ENCODE measurements around the gene TRIM9.

The TRIM9 gene

DNA sequence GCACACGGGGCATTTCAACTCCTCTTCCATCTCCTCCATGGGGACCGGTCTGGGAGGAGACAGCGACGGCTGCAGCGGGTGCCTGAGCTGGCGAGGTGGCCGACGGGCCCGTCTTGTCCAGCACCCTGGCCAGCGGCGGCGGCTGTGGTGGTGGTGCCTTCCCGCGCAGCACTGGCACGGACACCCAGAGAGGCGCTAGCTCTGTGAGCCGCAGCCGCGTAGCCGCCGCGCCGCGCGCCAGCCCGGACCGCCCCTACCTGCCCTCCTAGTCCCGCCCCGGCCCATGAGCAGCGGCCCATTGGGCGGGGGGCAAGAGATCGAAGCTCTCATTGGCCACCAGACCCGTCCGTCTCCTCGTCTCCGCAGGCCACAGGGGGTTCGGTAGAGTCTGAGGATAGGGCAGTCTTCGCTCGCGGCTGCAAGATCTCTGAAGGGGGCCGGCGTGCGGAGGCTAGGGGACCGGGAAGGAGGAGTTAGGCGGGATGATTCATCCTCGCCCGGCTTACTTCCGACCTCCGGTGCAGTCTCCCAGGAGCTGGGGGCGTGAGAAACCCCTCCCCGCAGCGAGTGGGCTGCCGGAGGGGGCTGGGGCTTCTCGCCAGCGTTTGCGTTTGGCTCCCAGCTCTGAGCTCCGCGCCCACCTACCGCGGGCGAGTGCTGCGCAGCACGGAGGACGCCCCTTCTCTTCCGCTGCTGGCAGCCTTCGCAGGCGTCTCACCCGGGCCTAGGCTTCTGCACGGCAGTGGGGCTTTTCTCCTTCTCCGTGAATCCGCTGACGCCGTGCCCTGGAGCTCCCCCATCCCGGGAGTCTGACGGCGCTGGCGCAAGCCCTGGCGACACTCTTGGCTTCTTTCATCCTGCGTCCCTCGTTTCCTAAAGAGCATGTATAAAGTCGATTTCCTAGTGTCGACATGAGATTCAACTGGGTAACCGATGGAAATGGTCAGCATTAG lies at the start of gene TRIM9:
Gene TRIM9 (minus strand): TSS at position 205 of the 953 bp plus-strand sequence. CDS start 166 bp downstream, at position 39.
- peak; percentile 62 for DNase-seq (ENCODE audit: low read depth)

DNA sequence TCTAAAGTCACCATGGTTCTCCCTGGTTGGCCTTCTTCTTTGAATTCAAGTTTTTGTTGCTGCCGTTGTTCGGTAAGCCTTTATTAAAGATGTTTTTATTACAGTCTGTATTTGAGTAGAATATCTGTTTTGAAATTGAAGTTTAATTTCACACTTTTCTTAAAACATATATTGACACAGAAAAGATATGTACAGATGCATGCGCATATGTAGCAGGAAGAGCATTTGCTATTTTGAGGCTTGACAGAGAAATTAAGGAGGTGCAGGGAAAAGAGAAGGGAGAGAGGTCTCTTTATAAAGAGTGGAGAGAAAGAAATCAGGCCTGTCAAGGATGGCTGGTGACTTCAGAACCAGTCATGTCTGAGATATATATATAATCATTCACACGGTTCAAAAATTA lies 46.0 kb upstream of the TRIM9 start:
- DNase-seq (ENCODE audit: low read depth): no peak

DNA sequence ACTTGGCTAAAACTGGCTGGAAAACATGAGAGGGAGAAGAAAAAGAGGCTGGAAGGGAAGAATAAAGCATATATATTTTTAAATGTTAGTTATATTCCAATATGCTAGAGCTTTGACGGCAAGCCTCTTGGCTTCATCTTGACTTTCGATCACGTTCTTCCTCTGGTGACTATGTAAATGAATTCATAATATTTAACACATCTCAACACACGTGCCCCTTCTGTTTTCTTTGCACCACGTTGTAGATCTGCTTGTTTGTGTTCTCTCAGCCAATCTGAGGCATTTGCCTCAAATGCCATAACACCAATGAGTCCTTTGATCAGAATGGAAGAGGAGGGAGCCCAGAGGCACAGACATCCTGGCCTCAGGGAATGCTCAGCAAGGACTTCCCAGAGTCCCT lies 45.4 kb upstream of the TRIM9 start:
- DNase-seq (ENCODE audit: low read depth): no peak

DNA sequence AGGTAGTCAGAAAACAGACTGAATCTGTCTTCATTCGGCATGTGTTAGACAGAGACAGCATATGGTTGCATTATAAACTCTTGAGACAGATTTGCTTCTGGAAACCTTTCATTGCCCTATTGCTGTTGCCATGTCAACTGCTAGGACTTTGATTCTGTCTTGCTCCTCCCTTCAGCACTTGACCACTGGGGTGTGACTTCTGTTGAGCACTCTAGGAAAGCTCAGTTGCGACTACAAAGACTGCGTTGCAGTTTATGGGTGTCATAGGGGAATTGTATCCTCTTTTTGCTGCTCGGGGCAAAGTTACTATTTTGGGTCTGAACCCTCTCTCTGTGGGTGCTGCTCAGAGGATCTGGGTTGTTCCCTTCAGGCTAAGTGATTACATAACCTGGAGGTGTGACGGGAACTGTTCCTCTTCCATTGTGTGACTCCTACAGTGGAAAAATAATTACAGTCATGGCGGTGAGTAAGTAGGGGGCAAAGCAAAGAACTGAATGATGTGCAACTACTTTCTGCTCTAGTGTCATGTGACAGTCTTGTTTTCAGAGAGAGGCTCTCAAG lies 44.3 kb upstream of the TRIM9 start:
- DNase-seq (ENCODE audit: low read depth): no peak

DNA sequence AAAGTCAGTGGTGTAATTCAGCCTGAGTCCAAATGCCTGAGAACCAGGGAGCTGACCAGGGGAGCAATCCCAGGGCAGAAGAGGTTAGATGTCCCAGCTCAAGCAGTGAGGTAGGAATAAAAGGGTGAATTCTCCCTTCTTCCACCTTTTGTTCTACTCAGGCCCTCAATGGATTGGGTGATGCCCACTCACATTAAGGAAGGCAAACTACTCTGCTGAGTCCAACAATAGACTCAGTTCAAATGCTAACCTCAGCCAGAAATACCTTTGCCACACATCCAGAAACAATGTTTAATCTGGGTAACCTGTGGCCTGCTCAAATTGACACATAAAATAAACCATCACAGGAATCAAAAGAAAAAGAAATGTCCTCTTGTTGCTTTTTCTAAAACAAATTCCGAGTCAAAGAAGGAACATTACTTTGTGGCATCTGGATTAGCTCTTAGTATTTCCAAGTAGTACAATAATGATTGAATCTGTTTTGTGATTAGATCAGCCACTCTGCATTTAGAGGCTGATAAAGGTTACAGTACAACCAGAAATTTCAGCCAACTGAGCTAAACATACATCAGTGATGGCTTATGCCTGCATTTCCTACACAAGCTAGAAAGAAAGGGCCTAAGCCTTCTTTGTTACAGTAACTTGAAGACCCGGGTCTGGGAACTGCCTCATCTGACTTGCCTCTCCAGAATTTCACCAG lies 43.6 kb upstream of the TRIM9 start:
- no peak for DNase-seq (ENCODE audit: low read depth)

DNA sequence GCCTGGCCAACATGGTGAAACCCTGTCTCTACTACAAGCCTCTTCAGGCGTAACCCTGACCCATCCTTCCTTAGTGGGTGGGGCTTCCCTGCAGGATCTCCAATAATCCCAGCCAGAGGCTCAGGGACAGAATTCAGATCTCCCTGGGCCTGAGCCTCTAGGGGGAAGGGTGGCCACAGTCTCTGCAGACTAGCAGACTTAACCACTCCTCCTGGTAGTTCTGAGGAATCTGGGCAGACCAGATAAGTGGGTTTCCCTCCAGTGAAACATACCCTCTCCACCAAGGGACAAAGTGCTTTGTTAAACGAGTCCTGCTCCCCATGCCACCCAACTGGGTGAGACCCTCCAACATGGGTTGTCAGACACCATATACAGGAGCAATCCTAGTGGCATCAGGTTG lies 36.6 kb upstream of the TRIM9 start:
- no peak for DNase-seq (ENCODE audit: low read depth)

DNA sequence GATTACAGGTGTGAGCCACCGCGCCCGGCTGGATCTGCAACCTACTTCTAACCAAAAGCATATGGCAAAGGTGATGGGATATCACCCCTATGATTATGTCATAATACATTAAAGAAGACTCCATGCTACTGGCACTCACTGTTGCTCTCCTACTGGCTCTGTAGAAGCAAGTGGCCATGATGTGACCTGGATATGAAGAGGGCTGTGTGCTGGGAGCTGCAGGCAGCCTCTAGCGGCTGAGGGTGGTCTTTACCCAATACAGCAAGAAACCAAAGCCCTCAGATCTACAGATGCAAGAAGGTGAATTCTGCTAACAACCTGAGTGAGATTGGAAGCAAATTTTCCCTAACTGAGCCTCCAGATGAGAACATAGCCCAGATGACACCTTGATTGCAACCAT lies 34.2 kb upstream of the TRIM9 start:
- DNase-seq (ENCODE audit: low read depth): no peak

DNA sequence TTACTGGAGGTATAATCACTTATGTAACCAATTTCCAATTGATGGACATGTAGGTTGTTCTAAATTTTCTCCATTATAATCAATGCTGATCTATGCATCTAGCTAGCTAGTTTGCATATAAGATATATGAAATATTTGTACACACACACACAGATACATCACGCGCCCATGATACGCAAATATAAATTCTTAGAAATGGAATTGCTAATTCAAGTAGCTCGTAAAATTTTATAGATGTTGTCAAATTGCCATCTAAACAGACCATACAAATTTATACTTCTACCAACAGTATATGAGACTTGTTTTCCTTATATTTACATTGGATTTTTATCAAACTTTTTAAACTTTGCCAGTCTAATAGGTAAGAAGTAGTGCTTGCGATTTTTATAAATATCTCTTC lies 29.1 kb upstream of the TRIM9 start:
- no peak for DNase-seq (ENCODE audit: low read depth)

DNA sequence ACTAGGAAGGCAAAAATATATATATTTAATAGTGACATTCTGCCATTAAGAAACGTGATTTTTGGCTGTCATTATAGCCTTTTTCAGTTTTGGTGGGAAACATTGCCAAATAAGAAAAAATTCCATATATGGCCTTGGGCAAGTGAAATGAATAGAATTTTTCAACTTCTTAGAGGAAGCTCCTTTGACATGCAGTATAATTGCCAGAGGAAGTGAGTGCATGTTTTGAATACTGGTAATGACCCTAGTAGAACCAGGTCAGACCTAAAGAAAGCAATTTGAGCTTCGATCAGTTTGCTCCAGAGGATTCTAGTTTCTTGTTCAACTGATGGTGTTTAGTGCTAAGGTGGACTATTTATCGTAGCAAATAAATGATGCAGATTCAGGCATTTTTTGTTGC lies 26.2 kb upstream of the TRIM9 start:
- DNase-seq (ENCODE audit: low read depth): no peak

DNA sequence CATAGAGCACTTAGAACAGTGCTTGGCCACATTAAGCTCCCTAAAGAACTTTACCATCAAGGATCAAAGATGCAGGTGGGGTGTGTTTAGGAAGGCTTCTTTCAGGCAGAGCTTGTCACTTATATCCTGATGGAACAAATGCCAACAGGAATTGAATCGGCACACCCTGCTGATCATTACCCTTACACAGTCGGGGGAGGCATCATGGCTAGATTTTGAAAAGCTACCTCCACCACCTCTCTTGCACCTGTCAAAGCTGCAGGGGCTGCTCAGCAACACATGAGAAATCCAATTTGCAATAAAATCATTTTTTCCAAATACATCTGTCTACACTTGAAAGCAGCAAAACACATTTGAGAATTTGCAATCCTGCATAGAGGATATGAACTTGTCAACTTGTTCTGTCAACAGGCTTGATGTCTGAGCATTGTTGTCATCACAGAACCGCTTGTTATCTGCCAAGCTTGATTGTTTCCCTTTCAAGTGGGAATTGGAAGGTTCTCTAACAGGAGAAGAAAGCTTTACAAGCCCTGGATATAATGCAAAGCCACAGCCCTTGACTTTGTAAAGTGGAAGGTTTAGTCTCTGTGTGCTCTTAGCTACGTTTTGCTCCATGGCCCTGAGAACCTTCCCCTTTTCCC lies 24.6 kb upstream of the TRIM9 start:
- no peak for DNase-seq (ENCODE audit: low read depth)

DNA sequence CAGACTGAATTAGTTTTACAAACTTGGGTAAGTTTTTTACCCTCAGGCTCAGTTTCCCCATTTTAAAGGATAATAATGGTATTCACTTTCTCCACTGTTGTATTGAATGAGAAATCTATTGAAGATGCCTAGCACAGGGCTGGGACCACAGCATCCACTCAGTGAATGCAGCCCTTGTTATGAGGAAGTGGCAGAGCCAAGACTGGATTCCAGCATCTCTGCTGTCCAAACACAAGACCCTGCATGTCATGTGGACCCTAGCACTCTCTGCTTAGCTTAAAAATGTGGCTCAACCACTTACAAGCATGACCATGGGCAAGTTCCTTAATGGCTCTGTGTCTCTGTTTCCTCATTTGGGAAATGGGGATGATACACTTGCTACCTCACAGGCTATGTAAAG lies 24.1 kb upstream of the TRIM9 start:
- no peak for DNase-seq (ENCODE audit: low read depth)

DNA sequence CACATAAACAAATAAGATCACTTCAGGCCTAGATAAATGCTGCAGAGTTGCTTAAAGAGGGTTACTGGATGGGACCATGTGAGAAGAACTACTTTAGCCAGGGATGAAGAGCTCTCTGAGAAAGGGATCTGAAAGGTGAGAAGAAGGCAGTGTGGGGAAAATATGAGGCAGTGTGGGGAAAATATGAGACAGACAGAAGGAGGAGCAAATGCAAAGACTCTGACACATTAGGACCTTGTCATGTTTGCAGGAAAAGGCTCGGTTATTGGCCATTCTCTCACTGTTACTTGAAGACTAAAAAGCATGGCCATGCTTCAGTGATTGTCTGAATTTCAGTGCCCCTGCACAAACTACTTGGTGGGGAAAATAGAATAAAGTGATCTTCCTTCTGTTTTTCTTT lies 22.7 kb upstream of the TRIM9 start:
- DNase-seq (ENCODE audit: low read depth): no peak

DNA sequence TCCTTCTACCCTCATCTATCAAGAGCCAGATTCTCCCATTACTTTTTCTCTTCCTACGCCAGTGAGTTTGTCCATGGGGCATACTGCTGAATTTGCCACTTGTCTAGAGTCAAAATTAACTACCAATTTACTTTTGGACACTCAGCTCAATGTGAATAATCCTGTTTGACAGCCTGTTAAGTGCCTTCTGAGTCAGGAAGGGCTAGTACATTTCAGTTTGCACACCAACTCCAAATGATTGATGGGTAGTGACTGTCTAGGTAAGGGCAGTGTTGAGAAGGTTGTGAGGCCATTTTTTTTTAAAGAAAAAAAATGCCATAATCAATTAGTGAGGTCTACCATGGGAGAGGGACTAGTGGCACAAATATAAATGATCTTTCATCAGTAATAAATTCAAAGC lies 21.8 kb upstream of the TRIM9 start:
- DNase-seq (ENCODE audit: low read depth): no peak

DNA sequence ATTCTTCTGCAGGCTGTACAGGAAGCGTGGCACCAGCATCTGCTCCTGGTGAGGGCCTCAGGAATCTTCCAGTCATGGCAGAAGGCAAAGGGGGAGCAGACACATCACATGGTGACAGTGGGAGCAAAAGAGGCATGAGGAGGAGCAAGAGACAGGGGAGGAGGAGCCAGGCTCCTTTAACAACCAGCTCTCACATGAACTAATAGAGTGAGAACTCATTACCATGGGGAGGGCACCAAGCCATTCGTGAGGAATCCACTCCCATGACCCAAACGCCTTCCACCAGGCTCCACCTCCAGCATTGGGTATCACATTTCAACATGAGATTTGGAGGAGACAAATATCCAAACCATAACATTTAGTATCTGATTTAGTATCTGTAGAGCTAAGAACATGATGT lies 14.7 kb upstream of the TRIM9 start:
- DNase-seq (ENCODE audit: low read depth): no peak

DNA sequence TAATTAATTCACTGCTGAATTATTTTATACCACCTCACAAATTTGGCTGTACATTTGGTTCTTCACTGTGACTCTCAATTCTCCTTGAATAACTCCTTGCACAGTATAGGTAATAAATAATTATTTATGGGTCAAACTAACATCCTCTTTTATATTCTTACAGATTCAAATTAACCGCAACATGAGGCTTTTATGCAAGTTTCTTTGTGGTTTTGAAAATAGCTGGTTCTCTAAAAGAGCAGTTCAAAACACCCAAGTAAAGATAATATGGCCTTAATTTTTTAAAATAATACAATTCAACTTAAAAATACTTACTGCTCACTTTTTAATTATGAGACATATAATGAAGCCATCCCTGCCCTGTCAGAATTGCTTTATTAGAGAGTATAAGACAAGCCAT lies 12.9 kb upstream of the TRIM9 start:
- DNase-seq (ENCODE audit: low read depth): no peak

DNA sequence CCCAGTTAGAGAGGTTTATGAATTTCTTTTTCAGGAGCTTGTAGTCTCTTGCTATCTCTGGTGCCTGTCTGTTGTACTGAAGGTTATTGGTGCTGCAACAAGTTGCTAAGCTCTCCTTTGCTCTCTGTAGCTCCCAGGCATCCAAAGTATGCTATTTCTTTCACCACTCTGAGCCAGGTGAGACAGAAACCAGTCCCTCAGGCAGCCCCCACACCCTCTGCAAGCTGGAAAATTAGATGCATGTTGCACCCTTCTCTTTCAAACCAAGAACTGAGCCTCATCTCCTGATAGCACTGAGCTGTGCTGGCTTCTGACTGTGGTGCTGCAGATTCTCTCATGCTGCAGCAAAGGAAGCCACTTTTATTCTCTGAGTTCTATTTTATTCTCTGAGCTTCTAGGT lies 9.6 kb upstream of the TRIM9 start:
- DNase-seq (ENCODE audit: low read depth): no peak

DNA sequence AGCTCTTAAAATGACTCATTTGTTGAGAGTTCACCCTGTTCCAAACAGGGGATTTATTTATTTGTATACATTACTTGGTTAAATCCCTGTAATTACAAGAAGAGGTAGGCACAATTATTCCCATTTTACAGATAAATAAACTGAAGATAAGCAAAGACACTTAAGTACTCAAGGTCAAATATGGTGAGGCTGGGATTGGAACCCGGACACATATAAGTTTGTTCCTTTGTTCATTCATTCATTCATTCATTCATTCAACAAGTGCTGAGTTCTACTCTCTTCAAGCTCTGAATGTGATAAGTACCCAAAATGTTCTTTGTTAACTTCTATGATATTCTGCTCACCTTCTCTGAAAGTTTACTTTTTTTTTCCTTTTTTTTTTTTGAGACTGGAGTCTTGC lies 2.4 kb upstream of the TRIM9 start:
- DNase-seq (ENCODE audit: low read depth): no peak

DNA sequence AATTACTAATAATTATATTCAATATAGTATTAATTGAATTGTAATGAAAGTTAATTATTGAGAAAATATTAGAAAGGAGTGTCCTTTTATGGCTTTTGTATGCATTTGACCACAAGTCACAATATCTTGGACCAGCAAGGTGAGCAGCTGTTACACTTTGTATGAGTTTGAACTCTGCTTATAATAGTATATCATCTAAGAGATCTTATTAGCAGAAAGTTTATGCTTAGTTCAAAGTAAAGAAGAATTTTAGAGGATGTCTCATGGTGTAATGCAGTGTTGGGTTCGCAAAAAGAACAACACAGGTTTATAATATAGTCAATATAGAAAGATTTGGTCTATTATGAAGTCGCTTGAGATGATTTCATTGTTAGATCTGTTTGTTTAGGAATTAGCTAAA lies 2.0 kb upstream of the TRIM9 start:
- DNase-seq (ENCODE audit: low read depth): no peak

DNA sequence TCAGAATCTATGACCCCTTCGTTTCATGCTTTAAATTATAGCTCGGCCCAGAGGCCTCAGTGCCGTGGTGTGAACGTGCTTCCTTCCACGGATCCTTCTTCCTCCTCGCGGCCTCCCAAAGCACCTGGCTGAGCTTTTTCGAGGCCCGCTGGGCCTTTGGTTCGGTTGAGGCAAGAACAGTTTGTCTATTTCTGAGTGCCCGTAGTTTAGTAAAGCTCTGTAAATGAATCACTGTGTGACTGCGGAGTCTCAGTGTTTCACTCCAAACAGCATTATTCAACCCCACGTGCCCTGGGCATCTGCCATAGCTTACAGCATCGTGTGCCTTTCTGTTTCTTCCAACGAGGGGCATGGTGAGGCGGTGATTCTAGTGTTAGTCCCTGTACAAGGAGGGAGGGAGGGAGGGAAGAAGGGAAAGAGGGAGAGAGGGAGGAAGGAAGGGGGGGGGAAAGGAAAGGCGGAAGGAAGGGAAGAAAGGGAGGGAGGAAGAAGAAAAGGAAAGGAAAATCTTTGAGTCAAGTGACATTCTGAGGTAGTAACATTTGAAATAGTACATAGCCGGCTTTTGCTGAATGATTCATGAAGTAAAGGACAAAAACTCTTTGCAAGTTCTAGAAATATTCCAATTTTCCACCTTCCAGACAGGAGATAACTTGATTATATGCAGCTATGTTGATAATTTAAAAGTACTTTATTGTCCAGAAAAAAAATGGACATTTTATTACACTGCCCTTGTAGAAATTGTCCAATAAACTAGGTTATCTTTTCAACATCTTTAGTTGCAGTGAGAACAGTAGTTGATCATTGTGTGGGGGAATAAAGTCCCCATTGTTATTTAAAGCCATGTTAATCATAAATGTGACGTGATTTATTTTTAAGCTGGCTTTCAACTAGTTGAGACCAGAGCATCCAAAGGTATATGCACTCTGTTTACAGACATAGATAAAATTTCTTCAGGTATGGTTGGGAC lies 1.2 kb upstream of the TRIM9 start:
- DNase-seq (ENCODE audit: low read depth): no peak

DNA sequence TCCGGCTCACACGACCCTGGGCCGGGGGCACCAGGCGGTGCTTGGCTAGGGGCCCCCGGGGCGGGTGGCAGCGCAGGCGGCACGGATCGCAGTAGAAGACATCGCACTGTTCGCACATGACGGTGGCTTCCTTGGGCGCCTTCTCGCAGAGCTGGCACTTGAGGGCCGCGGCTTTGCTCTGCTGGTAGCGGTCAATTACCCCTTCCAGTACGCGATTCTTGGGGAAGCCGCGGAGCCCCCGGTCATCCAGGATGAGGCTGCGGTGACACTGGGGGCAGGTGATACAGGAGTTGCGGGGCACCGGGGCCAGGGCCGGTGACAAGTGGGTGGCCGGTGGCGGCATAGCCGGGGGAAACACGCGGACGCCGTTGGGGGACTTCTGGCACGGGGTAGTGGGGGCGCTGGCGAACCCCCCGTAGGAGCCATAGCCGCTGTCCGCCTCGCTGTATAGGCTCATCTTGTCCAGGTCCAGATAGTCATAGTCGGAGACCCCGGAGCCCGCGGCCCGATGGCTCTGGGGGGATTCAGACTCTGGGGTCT lies 553 bp downstream of the TRIM9 start:
- DNase-seq (ENCODE audit: low read depth): no peak
